ENCODE results near the gene PBX3. TPM values are rescaled to one million over a fixed set of nuclear protein-coding genes. Genes with fewer than 3 reads are reported as not detected.

The PBX3 gene
- total RNA-seq, 4 donors from 2014 or later = 18.0 to 33.5 (median 24.2) TPM

DNA sequence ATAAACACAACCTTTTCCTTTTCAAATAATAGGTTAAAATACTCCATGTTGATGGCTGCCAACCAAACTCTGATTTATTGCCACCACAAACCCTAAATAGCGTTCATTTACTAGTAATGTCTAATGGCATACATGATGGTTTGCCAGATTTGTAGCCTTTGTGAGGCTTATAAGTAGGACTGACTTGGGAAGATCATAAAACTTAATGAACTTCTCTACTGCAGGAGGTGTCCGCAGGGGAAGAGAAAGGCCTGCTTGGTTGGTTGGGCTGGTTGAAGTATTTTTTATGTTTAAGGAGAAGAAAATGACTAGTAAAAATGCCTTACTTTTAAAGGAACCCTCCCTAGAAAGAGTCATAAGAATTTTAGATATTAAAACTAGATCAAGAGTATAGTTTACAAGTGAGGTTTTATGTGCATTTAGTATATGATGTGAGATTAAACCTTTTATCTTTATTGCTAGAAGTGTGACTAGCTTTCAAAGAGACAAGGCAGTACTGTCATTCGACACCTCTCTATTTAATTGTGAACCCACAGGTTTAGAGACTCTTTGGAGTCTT is 5.0 kb downstream of the PBX3 start:
- Histone ChIP-seq H3K27ac (no peak overlapping the region), H3K9me3 (no peaks in the 10 kb centered on the region), H3K4me3 (no peak overlapping the region), H3K4me1 (peaks cover 0 to 59% (median 5%) of the 10 kb centered on the region in 4 donors), H3K27me3 (no peaks in the 10 kb centered on the region), H3K36me3 (no peaks in the 10 kb centered on the region)
- WGBS, 2 donors = 82 to 85% methylated on average over 3 of the region's 3 CpGs
- TF ChIP-seq, protein P1, sequence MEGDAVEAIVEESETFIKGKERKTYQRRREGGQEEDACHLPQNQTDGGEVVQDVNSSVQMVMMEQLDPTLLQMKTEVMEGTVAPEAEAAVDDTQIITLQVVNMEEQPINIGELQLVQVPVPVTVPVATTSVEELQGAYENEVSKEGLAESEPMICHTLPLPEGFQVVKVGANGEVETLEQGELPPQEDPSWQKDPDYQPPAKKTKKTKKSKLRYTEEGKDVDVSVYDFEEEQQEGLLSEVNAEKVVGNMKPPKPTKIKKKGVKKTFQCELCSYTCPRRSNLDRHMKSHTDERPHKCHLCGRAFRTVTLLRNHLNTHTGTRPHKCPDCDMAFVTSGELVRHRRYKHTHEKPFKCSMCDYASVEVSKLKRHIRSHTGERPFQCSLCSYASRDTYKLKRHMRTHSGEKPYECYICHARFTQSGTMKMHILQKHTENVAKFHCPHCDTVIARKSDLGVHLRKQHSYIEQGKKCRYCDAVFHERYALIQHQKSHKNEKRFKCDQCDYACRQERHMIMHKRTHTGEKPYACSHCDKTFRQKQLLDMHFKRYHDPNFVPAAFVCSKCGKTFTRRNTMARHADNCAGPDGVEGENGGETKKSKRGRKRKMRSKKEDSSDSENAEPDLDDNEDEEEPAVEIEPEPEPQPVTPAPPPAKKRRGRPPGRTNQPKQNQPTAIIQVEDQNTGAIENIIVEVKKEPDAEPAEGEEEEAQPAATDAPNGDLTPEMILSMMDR (IDR thresholded peaks at IDR 0.05) = no peak
- TF ChIP-seq EP300 (IDR thresholded peaks at IDR 0.05) (no peak), POLR2A (IDR thresholded peaks at IDR 0.05) (no peak)
- DNase-seq (ENCODE audit: low spot score in 2 of 2) = no peak

DNA sequence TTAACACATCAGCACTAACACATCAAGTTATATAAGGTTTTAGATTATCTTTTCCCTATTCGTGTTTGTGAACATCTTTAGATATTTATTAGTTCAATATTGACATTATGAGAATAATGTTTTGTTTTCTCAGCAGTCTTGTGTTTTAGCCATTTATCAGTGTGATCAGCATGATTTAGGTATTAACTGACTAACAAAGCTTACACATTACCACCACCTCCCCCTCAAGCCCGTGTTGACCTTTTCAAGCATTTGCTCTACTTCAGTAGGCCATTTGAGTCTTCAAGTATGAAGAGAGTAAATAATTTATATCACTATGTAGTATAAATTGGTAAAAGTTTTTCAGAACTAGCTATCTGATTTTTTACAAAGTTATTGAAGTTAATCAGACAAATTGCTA is 6.9 kb downstream of the PBX3 start:
- H3K27ac ChIP-seq = no peak overlapping the region
- no peak for DNase-seq (ENCODE audit: low spot score in 2 of 2)
- WGBS, 2 donors = 49 to 55% methylated on average over 2 of the region's 2 CpGs
- H3K9me3 ChIP-seq = no peaks in the 10 kb centered on the region
- H3K4me1 ChIP-seq = peaks cover 0 to 70% (median 6%) of the 10 kb centered on the region in 4 donors
- no peak overlapping the region for H3K4me3 ChIP-seq
- H3K27me3 ChIP-seq = no peaks in the 10 kb centered on the region
- TF ChIP-seq EP300 (IDR thresholded peaks at IDR 0.05) (no peak), POLR2A (IDR thresholded peaks at IDR 0.05) (no peak)
- TF ChIP-seq, protein P1 (IDR thresholded peaks at IDR 0.05) = no peak
- no peaks in the 10 kb centered on the region for H3K36me3 ChIP-seq

DNA sequence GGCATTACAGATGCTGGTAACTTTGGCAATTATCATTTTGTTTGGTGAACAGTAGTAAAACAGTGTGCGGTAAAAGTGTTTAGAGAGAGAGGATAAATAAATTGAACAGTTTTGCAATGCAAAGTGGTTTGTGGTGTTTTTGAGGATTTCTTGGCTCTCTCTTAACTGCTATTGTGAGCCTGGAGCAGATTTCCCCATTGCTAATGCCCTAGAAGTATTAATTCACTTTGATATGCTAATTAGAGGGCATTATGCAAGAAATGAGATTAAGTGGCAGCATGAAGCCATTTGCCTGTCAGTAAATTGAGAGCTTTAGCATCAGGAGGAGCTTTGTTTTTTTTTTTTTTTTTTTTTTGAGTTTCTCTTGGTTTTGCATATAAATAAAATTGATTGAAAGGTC is 8.2 kb downstream of the PBX3 start:
- Histone ChIP-seq H3K27me3 (no peaks in the 10 kb centered on the region), H3K4me3 (no peak overlapping the region), H3K9me3 (no peaks in the 10 kb centered on the region), H3K4me1 (peaks cover 0 to 69% (median 6%) of the 10 kb centered on the region in 4 donors), H3K36me3 (no peaks in the 10 kb centered on the region), H3K27ac (no peak overlapping the region)
- no peak for DNase-seq (ENCODE audit: low spot score in 2 of 2)
- WGBS, 2 donors = 86 to 91% methylated on average over 1 of the region's 1 CpG
- no peak for TF ChIP-seq EP300 (IDR thresholded peaks at IDR 0.05)
- no peak for TF ChIP-seq POLR2A (IDR thresholded peaks at IDR 0.05)
- TF ChIP-seq, protein P1 (IDR thresholded peaks at IDR 0.05) = no peak

DNA sequence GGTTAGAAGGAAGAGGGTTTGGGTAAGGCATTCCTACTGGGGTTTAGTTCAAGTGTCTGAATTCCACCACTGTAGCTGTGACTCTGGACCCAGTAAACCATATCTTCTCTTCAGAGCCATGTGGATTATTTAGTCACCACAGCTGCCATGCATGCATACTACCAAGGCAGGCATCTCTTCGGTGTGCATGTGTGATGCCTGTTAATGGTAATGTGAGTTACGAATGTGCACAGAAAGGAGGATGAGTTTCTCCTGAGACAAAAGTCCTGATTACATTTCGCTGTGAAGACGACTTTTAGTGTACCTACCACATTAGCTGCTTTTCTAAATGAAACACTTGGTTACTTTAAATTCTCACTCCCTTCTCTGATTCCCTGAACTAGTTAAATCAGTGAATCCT is 9.3 kb downstream of the PBX3 start:
- H3K27me3 ChIP-seq = no peaks in the 10 kb centered on the region
- DNase-seq (ENCODE audit: low spot score in 2 of 2) = no peak
- peaks cover 0 to 64% (median 6%) of the 10 kb centered on the region in 4 donors for H3K4me1 ChIP-seq
- no peaks in the 10 kb centered on the region for H3K36me3 ChIP-seq
- TF ChIP-seq POLR2A (IDR thresholded peaks at IDR 0.05) = no peak
- TF ChIP-seq, protein P1 (IDR thresholded peaks at IDR 0.05) = no peak
- no peak for TF ChIP-seq EP300 (IDR thresholded peaks at IDR 0.05)
- no peak overlapping the region for H3K27ac ChIP-seq
- no peaks in the 10 kb centered on the region for H3K9me3 ChIP-seq
- no peak overlapping the region for H3K4me3 ChIP-seq
- 92 to 94% methylated on average over 4 of the region's 4 CpGs for WGBS, 2 donors

DNA sequence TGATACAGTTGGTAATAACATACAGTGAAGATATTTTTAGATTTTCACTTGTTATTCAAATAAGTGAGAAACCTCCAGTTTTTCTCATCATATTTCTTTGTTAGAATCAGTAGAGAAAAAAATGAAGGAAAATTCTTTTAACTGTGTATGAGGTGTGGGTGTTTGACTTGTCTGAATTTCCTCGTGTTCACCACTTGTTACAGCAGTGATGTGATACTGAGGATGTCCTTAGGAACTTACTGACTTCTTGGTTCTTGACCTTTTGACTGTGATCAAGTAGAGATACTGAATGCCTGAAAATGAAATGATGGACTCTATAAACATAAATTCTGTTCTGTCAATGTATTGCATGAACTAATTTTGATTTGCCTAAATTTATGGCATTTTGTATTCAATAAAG is 10.7 kb downstream of the PBX3 start:
- H3K27me3 ChIP-seq = no peaks in the 10 kb centered on the region
- no peaks in the 10 kb centered on the region for H3K9me3 ChIP-seq
- peaks cover 0 to 66% (median 9%) of the 10 kb centered on the region in 4 donors for H3K4me1 ChIP-seq
- no peak for DNase-seq (ENCODE audit: low spot score in 2 of 2)
- H3K27ac ChIP-seq = no peak overlapping the region
- no peak for TF ChIP-seq EP300 (IDR thresholded peaks at IDR 0.05)
- TF ChIP-seq, protein P1 (IDR thresholded peaks at IDR 0.05) = no peak
- no peak for TF ChIP-seq POLR2A (IDR thresholded peaks at IDR 0.05)
- WGBS, 2 donors = 63 to 64% methylated on average over 1 of the region's 1 CpG
- H3K36me3 ChIP-seq = no peaks in the 10 kb centered on the region
- H3K4me3 ChIP-seq = no peak overlapping the region
